Measurements from ENCODE around the gene IGF2R. TPM values are rescaled to one million over a fixed set of nuclear protein-coding genes. Genes with fewer than 3 reads are reported as not detected.

IGF2R gene
- total and polyA plus RNA-seq, 7 donors = 40.1 to 167 (median 113) TPM

DNA sequence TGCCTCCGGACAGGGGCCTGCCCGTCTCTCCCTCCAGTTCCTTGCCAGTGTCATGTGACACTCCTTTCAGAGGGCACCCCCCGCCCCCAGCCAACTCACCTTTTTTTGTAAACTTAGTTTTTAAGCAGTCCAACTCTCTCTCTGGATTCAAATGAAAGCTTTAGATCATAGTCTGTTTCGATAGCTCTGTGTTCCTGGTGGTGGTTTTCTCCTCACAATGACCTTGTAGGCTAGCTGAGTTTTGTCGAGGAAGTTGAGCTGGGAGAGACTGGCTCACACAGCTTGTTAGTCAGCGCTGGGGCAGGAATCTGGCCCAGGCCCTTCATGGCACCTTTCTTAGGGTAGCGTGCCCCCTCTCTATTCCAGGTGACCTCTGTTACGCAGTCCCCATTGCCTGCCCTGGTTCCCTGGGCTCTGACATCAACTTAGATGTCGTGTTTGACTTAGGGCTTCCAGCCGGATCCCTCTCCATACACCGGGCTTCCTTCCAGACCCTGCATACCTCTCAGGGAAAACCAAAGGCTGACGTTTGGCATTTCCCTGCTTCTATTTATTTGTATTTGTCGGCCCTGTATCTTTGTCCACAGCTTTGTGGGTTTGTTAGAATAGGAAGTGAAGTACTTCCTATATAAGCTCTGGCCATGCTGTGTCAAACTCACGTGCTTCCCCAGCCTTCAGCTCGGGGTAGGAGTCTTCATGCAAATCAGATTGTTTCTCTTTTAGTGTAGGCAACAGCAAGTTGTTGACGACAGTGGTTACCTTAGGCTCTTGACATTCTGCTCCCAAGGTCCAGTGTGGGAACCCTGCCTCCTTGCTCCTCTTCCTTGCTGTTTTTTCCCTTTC is 12.7 kb downstream of the IGF2R start:
- Histone ChIP-seq H3K27ac (peak overlapping the region; percentile 90), H3K36me3 (ENCODE audit: insufficient read depth in 1 of 2, low read depth in 1 of 2) (no peaks in the 10 kb centered on the region), H3K4me1 (peaks cover 93% of the 10 kb centered on the region), H3K9me3 (no peaks in the 10 kb centered on the region), H3K27me3 (ENCODE audit: insufficient read depth in 3 of 3, low read length in 2 of 3) (no peaks in the 10 kb centered on the region), H3K4me3 (peak overlapping the region; percentile 39)
- ATAC-seq (peak; percentile 15 to 43 (median 28)), DNase-seq (peak; percentile 27 to 58)
- intact Hi-C loops (cut with DNase I) = loop anchor here in 1 of 2 donors (5.0 kb wide), 1 partner anchor 46 kb away; no protein-coding TSS in a partner anchor
- TF ChIP-seq, protein P1, sequence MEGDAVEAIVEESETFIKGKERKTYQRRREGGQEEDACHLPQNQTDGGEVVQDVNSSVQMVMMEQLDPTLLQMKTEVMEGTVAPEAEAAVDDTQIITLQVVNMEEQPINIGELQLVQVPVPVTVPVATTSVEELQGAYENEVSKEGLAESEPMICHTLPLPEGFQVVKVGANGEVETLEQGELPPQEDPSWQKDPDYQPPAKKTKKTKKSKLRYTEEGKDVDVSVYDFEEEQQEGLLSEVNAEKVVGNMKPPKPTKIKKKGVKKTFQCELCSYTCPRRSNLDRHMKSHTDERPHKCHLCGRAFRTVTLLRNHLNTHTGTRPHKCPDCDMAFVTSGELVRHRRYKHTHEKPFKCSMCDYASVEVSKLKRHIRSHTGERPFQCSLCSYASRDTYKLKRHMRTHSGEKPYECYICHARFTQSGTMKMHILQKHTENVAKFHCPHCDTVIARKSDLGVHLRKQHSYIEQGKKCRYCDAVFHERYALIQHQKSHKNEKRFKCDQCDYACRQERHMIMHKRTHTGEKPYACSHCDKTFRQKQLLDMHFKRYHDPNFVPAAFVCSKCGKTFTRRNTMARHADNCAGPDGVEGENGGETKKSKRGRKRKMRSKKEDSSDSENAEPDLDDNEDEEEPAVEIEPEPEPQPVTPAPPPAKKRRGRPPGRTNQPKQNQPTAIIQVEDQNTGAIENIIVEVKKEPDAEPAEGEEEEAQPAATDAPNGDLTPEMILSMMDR (IDR thresholded peaks at IDR 0.05) = no peak
- WGBS, 3 donors = 13 to 18% (median 15%) methylated on average over 16 of the region's 16 CpGs

DNA sequence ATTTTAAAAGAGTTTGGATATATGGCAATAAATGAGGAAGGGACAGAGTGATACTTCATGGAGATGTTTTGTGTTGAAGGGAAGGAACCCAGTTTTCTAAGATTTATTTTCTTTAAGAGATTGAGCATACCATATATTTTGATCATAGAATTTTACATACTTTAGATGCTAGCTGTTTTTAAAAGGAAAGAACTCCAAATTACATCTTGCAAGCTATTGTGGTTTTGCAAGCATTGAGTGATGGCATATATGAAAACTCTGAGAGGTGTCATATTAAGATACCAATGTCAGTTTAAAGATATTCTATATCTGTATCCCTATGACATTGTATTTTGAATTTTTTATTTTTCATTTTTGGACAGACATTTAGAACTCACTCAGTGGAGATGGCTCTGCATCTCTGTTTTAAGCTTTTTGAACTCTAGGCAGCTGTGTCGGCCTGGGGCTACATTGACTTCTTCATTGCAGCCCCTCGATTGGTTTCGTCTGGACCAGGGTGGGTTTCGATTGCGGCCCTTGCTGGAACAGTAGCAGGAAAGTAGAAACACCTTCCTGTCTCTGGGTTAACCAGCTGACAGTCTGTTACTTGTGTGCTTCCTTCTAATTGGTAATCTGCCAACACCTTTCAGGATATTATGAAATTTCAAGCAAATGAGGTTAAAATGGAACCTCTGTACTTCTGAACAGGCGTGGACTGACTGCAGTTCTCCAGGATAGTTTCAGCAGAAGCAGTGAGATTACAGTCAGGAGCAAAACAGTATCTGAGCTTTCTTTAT is 14.0 kb downstream of the IGF2R start:
- 56 to 64% (median 61%) methylated on average over 6 of the region's 6 CpGs for WGBS, 3 donors
- Histone ChIP-seq H3K9me3 (no peaks in the 10 kb centered on the region), H3K27ac (peak overlapping the region; percentile 90), H3K4me3 (peak overlapping the region; percentile 8), H3K27me3 (ENCODE audit: insufficient read depth in 3 of 3, low read length in 2 of 3) (no peaks in the 10 kb centered on the region), H3K4me1 (peaks cover 90% of the 10 kb centered on the region), H3K36me3 (ENCODE audit: insufficient read depth in 1 of 2, low read depth in 1 of 2) (no peaks in the 10 kb centered on the region)
- TF ChIP-seq, protein P1 (IDR thresholded peaks at IDR 0.05) = no peak
- DNase-seq (no peak), ATAC-seq (no peak)
- intact Hi-C loops (cut with DNase I) = loop anchor here in 1 of 2 donors (5.0 kb wide), 1 partner anchor 44 kb away; no protein-coding TSS in a partner anchor

DNA sequence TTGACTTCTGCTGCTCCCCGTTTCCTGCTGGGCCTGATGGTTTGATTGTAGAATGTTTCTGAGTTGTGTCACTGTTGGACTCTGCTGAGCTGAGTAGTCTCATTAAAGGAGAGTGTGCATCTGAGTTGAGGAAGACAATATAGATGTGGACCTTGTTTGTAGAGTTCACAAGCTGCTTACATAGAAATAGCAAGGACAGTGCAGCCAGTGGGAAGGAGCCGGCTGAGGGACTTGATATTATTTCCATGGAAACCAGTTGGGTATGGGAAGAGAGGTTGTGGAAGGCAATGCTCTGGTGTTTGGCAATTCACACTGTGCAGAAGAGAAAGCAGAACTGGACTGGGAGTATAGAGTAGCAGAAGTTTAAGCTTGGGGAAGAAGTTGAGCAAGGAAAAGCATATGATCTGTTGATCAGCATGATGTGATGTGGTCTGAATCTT is 14.8 kb downstream of the IGF2R start:
- Histone ChIP-seq H3K4me3 (peak overlapping the region; percentile 8), H3K27me3 (ENCODE audit: insufficient read depth in 3 of 3, low read length in 2 of 3) (no peaks in the 10 kb centered on the region), H3K4me1 (peaks cover 90% of the 10 kb centered on the region), H3K9me3 (no peaks in the 10 kb centered on the region), H3K36me3 (ENCODE audit: insufficient read depth in 1 of 2, low read depth in 1 of 2) (no peaks in the 10 kb centered on the region), H3K27ac (peak overlapping the region; percentile 54)
- DNase-seq = no peak
- 40 to 50% (median 44%) methylated on average over 2 of the region's 2 CpGs for WGBS, 3 donors
- intact Hi-C loops (cut with DNase I) = loop anchor here in 1 of 2 donors (5.0 kb wide), 1 partner anchor 44 kb away; no protein-coding TSS in a partner anchor
- ATAC-seq = no peak
- TF ChIP-seq, protein P1 (IDR thresholded peaks at IDR 0.05) = no peak

DNA sequence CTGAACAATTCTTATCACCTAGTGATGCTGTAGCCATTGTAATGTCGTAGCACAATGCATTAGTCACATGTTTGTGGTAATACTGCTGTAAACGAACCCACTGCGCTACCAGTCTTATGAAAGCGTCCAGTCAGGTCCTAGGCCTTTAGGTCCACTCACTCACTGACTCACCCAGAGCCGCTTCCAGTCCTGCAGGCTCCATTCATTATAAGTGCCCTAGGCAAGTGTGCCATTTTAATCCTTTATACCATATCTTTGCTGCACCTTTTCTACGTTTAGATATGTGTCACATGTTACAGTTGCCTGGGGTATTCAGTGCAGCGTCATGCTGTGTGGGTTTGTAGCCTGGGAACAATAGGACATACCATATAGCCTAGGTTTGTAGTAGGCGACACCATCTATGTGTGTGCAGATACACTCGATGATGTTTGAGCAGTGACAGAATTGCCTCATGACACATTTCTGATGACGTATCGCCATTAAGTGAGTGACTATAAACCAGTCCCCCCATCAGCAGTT is 15.4 kb downstream of the IGF2R start:
- H3K27ac ChIP-seq = peak overlapping the region; percentile 54
- peaks cover 90% of the 10 kb centered on the region for H3K4me1 ChIP-seq
- intact Hi-C loops (cut with DNase I) = loop anchor here in 1 of 2 donors (5.0 kb wide), 1 partner anchor 43 kb away; no protein-coding TSS in a partner anchor

More for the DNA sequence above, 15.4 kb downstream of the IGF2R start:
- Histone ChIP-seq H3K9me3 (no peaks in the 10 kb centered on the region), H3K36me3 (ENCODE audit: insufficient read depth in 1 of 2, low read depth in 1 of 2) (no peaks in the 10 kb centered on the region), H3K27me3 (ENCODE audit: insufficient read depth in 3 of 3, low read length in 2 of 3) (no peaks in the 10 kb centered on the region), H3K4me3 (no peak overlapping the region)
- TF ChIP-seq, protein P1 (IDR thresholded peaks at IDR 0.05) = no peak
- ATAC-seq (peak in 2 of 4 donors; percentile 26 to 28), DNase-seq (peak in 1 of 2 donors; percentile 18)
- WGBS, 3 donors = 82 to 86% (median 86%) methylated on average over 11 of the region's 11 CpGs
